Hepatocyte (in vitro differentiated cells): Measurements from ENCODE around the gene DLX5.

Experiments
- CTCF ChIP-seq: fragments of 200-600 bp; sonication (generic); IDR thresholded peaks from 2 replicates; pipeline ENCODE4 v1.5.1; 2016; ENCODE audit warnings: antibody characterized with exemption, mild to moderate bottlenecking; ENCODE audit not compliant: poor library complexity
- EZH2 ChIP-seq: fragments of 200-600 bp; sonication (generic); IDR thresholded peaks from 2 replicates; pipeline ENCODE4 v1.6.1; 2016; ENCODE audit warnings: antibody characterized with exemption, mild to moderate bottlenecking, borderline replicate concordance

GRCh38 chr7:97005183-97006054 lies 19.2 kb downstream of the DLX5 start, which contains the start of gene DLX6:
- TF ChIP-seq CTCF, result no peak
- no peak for TF ChIP-seq EZH2
